Measurements from ENCODE around the gene KREMEN2.

The KREMEN2 gene

GRCh38 chr16:3004781-3005284 is 40.8 kb downstream of the KREMEN2 start:
- H3K27me3 ChIP-seq, result peaks cover 3% of the 10 kb centered on the region; the same call in 1 of the 2 replicates
- TF ChIP-seq CTCF (IDR thresholded peaks at IDR 0.05; ENCODE audit: low read depth, low read length), result no peak
- H3K4me3 ChIP-seq (ENCODE audit: low read depth, low read length), result peak overlapping the region; percentile 54
- H3K4me1 ChIP-seq, result no peaks in the 10 kb centered on the region
- H3K9me3 ChIP-seq, result no peaks in the 10 kb centered on the region
- DNase-seq, result no peak
- H3K36me3 ChIP-seq, result no peaks in the 10 kb centered on the region

GRCh38 chr16:3007059-3007956 is 43.2 kb downstream of the KREMEN2 start:
- H3K36me3 ChIP-seq, result no peaks in the 10 kb centered on the region
- peaks cover 12% of the 10 kb centered on the region for H3K27me3 ChIP-seq
- TF ChIP-seq CTCF (IDR thresholded peaks at IDR 0.05; ENCODE audit: low read depth, low read length), result no peak
- H3K9me3 ChIP-seq, result no peaks in the 10 kb centered on the region
- no peak overlapping the region for H3K4me3 ChIP-seq (ENCODE audit: low read depth, low read length)
- DNase-seq, result no peak
- no peaks in the 10 kb centered on the region for H3K4me1 ChIP-seq

- H3K4me1 ChIP-seq, result no peaks in the 10 kb centered on the region
- TF ChIP-seq CTCF (IDR thresholded peaks at IDR 0.05; ENCODE audit: low read depth, low read length), result no peak
- no peak overlapping the region for H3K4me3 ChIP-seq (ENCODE audit: low read depth, low read length)
- H3K27me3 ChIP-seq, result peaks cover 12% of the 10 kb centered on the region
- DNase-seq, result no peak
- H3K36me3 ChIP-seq, result no peaks in the 10 kb centered on the region
- H3K9me3 ChIP-seq, result no peaks in the 10 kb centered on the region
Observed at GRCh38 chr16:3007957-3008689, 44.0 kb downstream of the KREMEN2 start.

- Histone ChIP-seq H3K9me3 (no peaks in the 10 kb centered on the region), H3K4me1 (no peaks in the 10 kb centered on the region), H3K4me3 (ENCODE audit: low read depth, low read length) (no peak overlapping the region), H3K27me3 (peaks cover 12% of the 10 kb centered on the region), H3K36me3 (no peaks in the 10 kb centered on the region)
- DNase-seq, result no peak
- TF ChIP-seq CTCF (IDR thresholded peaks at IDR 0.05; ENCODE audit: low read depth, low read length), result no peak
Observed at GRCh38 chr16:3008690-3009037, 44.6 kb downstream of the KREMEN2 start.

GRCh38 chr16:3009568-3010390 is 45.7 kb downstream of the KREMEN2 start:
- H3K36me3 ChIP-seq, result no peaks in the 10 kb centered on the region
- no peak for TF ChIP-seq CTCF (IDR thresholded peaks at IDR 0.05; ENCODE audit: low read depth, low read length)
- H3K9me3 ChIP-seq, result no peaks in the 10 kb centered on the region
- no peaks in the 10 kb centered on the region for H3K4me1 ChIP-seq
- H3K27me3 ChIP-seq, result peaks cover 12% of the 10 kb centered on the region
- no peak overlapping the region for H3K4me3 ChIP-seq (ENCODE audit: low read depth, low read length)
- no peak for DNase-seq

All from BE2C (cell line).